ENCODE results near the gene ZFX. TPM values are rescaled to one million over a fixed set of nuclear protein-coding genes. Genes with fewer than 3 reads are reported as not detected.

The ZFX gene
- total RNA-seq, 3 donors from 2014 or later (not counting 1 experiment from before 2014, with no cell fraction given): 60.9 to 123 (median 63.0) TPM

DNA sequence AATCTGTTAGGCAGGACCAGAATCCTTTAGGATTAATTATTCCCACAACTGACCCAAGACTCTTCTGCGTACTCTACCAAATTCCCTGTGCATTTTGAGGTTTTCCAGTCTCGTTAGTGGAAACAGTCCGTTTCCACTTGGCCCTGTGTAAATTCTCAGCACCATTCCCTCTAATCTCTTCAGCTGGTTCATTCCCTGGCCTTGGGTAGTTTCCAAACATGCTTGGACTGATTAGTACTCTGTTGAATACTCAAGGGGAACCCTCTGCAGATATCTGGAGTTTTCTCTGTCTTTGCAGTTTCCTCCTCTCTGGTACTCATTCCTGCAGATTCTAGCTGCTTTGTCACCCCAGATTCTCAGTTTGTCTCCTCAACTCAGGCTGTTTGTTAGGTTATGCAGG lies 80.4 kb downstream of the ZFX start:
- H3K9me3 Mint-ChIP-seq: no peaks in the 10 kb centered on the region
- intact Hi-C loops (cut with micrococcal nuclease): no loop called here
- TF ChIP-seq, protein P1, sequence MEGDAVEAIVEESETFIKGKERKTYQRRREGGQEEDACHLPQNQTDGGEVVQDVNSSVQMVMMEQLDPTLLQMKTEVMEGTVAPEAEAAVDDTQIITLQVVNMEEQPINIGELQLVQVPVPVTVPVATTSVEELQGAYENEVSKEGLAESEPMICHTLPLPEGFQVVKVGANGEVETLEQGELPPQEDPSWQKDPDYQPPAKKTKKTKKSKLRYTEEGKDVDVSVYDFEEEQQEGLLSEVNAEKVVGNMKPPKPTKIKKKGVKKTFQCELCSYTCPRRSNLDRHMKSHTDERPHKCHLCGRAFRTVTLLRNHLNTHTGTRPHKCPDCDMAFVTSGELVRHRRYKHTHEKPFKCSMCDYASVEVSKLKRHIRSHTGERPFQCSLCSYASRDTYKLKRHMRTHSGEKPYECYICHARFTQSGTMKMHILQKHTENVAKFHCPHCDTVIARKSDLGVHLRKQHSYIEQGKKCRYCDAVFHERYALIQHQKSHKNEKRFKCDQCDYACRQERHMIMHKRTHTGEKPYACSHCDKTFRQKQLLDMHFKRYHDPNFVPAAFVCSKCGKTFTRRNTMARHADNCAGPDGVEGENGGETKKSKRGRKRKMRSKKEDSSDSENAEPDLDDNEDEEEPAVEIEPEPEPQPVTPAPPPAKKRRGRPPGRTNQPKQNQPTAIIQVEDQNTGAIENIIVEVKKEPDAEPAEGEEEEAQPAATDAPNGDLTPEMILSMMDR (IDR thresholded peaks at IDR 0.05): no peak
- H3K4me1 Mint-ChIP-seq: no peaks in the 10 kb centered on the region
- WGBS (ENCODE audit: insufficient coverage): 95% methylated on average over 3 of the region's 3 CpGs
- no peaks in the 10 kb centered on the region for H3K27me3 ChIP-seq (ENCODE audit: control insufficient read depth, insufficient read depth, low read length)
- no peak overlapping the region for H3K4me3 Mint-ChIP-seq
- no peak for ATAC-seq
- H3K27me3 Mint-ChIP-seq (ENCODE audit: low read depth in 2 of 2): peaks cover 0 to 23% of the 10 kb centered on the region in 2 donors
- no peak overlapping the region for H3K27ac Mint-ChIP-seq
- H3K36me3 ChIP-seq (ENCODE audit: control insufficient read depth, insufficient read depth, low read length): no peaks in the 10 kb centered on the region
- H3K27ac ChIP-seq (ENCODE audit: low read length): no peak overlapping the region
- H3K9me3 ChIP-seq (ENCODE audit: control insufficient read depth, insufficient read depth, low read length): no peaks in the 10 kb centered on the region
- no peaks in the 10 kb centered on the region for H3K4me1 ChIP-seq (ENCODE audit: control insufficient read depth, insufficient read depth, low read length)
- H3K36me3 Mint-ChIP-seq: no peaks in the 10 kb centered on the region
- DNase-seq: no peak
- no peak overlapping the region for H3K4me3 ChIP-seq (ENCODE audit: low read length)

DNA sequence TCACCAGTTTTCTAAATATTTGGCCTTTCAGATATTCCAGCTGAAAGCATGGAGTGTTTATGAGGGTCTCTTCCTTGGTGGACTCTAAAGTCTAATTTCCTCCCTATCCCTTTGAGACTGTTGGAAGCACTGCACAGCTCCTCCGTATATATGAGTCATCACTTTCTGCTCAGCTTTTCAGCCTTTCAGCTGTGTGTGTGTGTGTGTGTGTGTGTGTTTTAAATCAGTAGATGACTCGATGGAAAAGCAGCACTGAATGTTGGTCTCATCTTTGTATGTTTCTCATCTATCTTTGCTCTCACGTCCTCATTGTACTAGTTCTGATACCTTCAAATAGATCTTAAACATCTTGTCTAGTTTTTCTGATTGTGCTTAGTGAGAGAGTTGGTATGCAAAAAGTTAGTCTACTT lies 81.6 kb downstream of the ZFX start:
- Histone ChIP-seq H3K36me3 (ENCODE audit: control insufficient read depth, insufficient read depth, low read length) (no peaks in the 10 kb centered on the region), H3K27ac (ENCODE audit: low read length) (no peak overlapping the region), H3K4me1 (ENCODE audit: control insufficient read depth, insufficient read depth, low read length) (no peaks in the 10 kb centered on the region), H3K9me3 (ENCODE audit: control insufficient read depth, insufficient read depth, low read length) (no peaks in the 10 kb centered on the region), H3K27me3 (ENCODE audit: control insufficient read depth, insufficient read depth, low read length) (no peaks in the 10 kb centered on the region), H3K4me3 (ENCODE audit: low read length) (no peak overlapping the region)
- Mint-ChIP-seq H3K4me3 (no peak overlapping the region), H3K27me3 (ENCODE audit: low read depth in 2 of 2) (peaks cover 0 to 23% of the 10 kb centered on the region in 2 donors), H3K27ac (no peak overlapping the region), H3K9me3 (no peaks in the 10 kb centered on the region), H3K36me3 (no peaks in the 10 kb centered on the region), H3K4me1 (no peaks in the 10 kb centered on the region)
- 33% methylated on average over 1 of the region's 3 CpGs for WGBS (ENCODE audit: insufficient coverage)
- no peak for DNase-seq
- no peak for ATAC-seq
- intact Hi-C loops (cut with micrococcal nuclease): no loop called here
- TF ChIP-seq, protein P1 (IDR thresholded peaks at IDR 0.05): no peak

DNA sequence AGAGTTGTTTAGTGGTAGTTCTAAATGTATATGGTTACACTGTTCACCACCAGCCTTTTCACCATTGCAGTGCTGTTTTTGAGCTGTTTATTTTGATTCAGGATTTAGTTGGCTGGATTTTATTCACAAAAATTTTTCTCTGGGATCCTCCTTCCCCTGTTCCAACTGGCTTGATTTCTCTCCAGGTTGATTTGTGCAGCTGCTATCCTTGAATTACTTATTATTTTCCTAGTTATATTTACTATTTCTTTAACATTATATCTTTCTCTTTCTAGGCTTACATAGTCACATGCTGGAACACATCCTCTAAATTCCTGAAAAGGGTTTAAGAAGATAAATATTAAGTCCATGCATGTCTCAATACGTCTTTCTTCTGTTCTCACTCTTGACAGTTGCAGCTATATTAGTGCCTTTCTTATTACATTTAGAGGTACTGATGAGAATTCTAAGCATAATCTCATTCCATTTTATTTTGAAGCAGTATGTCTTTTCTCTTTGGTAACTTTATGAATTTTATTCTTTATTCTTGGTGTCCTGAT lies 82.2 kb downstream of the ZFX start:
- no peak overlapping the region for H3K4me3 ChIP-seq (ENCODE audit: low read length)
- Mint-ChIP-seq H3K9me3 (no peaks in the 10 kb centered on the region), H3K27me3 (ENCODE audit: low read depth in 2 of 2) (peaks cover 0 to 23% of the 10 kb centered on the region in 2 donors), H3K4me1 (no peaks in the 10 kb centered on the region), H3K27ac (no peak overlapping the region), H3K4me3 (no peak overlapping the region), H3K36me3 (no peaks in the 10 kb centered on the region)
- no peaks in the 10 kb centered on the region for H3K36me3 ChIP-seq (ENCODE audit: control insufficient read depth, insufficient read depth, low read length)
- DNase-seq: no peak
- H3K4me1 ChIP-seq (ENCODE audit: control insufficient read depth, insufficient read depth, low read length): no peaks in the 10 kb centered on the region
- intact Hi-C loops (cut with micrococcal nuclease): no loop called here
- H3K9me3 ChIP-seq (ENCODE audit: control insufficient read depth, insufficient read depth, low read length): no peaks in the 10 kb centered on the region
- TF ChIP-seq, protein P1 (IDR thresholded peaks at IDR 0.05): no peak
- no CpG with 5 or more reads among the region's 1 CpG for WGBS (ENCODE audit: insufficient coverage)
- H3K27ac ChIP-seq (ENCODE audit: low read length): no peak overlapping the region
- no peak for ATAC-seq
- no peaks in the 10 kb centered on the region for H3K27me3 ChIP-seq (ENCODE audit: control insufficient read depth, insufficient read depth, low read length)

DNA sequence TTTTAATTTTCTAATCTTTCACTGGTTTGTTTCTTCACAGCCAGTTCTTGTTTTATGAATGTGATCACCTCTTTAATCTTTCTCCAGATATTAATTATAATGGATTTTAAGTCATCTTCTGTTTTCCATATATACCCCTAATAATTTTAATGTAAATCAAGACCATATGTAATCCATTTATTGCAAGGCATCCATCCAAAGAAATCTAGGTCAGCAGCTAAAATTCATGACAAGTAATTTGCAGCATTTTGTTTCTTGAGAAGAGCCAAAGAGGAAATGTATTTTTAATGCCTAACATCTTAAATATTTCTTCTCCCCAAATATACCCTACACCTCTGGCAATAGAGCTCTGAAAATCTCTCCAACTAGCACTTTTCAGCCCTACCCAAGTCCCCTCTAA lies 83.3 kb downstream of the ZFX start:
- Histone ChIP-seq H3K36me3 (ENCODE audit: control insufficient read depth, insufficient read depth, low read length) (no peaks in the 10 kb centered on the region), H3K27me3 (ENCODE audit: control insufficient read depth, insufficient read depth, low read length) (no peaks in the 10 kb centered on the region), H3K4me3 (ENCODE audit: low read length) (no peak overlapping the region), H3K27ac (ENCODE audit: low read length) (no peak overlapping the region), H3K4me1 (ENCODE audit: control insufficient read depth, insufficient read depth, low read length) (no peaks in the 10 kb centered on the region), H3K9me3 (ENCODE audit: control insufficient read depth, insufficient read depth, low read length) (no peaks in the 10 kb centered on the region)
- no peak for ATAC-seq
- H3K27me3 Mint-ChIP-seq (ENCODE audit: low read depth in 2 of 2): peaks cover 0 to 23% of the 10 kb centered on the region in 2 donors
- no peaks in the 10 kb centered on the region for H3K36me3 Mint-ChIP-seq
- no peak for DNase-seq
- H3K27ac Mint-ChIP-seq: no peak overlapping the region
- H3K9me3 Mint-ChIP-seq: no peaks in the 10 kb centered on the region
- H3K4me3 Mint-ChIP-seq: no peak overlapping the region
- TF ChIP-seq, protein P1 (IDR thresholded peaks at IDR 0.05): no peak
- intact Hi-C loops (cut with micrococcal nuclease): no loop called here
- H3K4me1 Mint-ChIP-seq: no peaks in the 10 kb centered on the region

Measured in natural killer cell (primary cell).